Activated B cell treated with CpG ODN at 0.5 μM for 24 hours (primary cell): ENCODE data around the gene TSC22D3. TPM values are rescaled to one million over a fixed set of nuclear protein-coding genes. Genes with fewer than 3 reads are reported as not detected.

Source experiments
- ATAC-seq: fragments of 200-7000 bp; cut with Tn5 transposase; one replicate; pipeline ENCODE4 v1.10.0; 2021; ENCODE audit warnings: low read depth, mild to moderate bottlenecking, moderate library complexity
- CTCF ChIA-PET: fragments of 350-600 bp; sonication (Branson Sonifier 250); formaldehyde crosslinking; loops from one replicate; lab custom pipeline; 2021; ENCODE audit warnings: antibody characterized with exemption; lab: Charles Lee
- POLR2A ChIA-PET: fragments of 350-600 bp; sonication (Branson Sonifier 250); formaldehyde crosslinking; loops from one replicate; lab custom pipeline; 2021; ENCODE audit warnings: antibody characterized with exemption; lab: Charles Lee
- DNase-seq: peaks from one replicate; pipeline ENCODE4 v3.0.0; 2022
- H3K27ac Mint-ChIP-seq: one replicate; pipeline ENCODE4 v1.8.0; 2020; ENCODE audit warnings: mixed read lengths
- H3K27me3 Mint-ChIP-seq: one replicate; pipeline ENCODE4 v1.8.0; 2021; ENCODE audit warnings: mixed read lengths
- H3K36me3 Mint-ChIP-seq: one replicate; pipeline ENCODE4 v1.8.0; 2021; ENCODE audit warnings: low read depth, mixed read lengths
- H3K4me1 Mint-ChIP-seq: one replicate; pipeline ENCODE4 v1.8.0; 2021; ENCODE audit warnings: mixed read lengths
- H3K4me3 Mint-ChIP-seq: one replicate; pipeline ENCODE4 v1.8.0; 2020; ENCODE audit warnings: mild to moderate bottlenecking, mixed read lengths
- H3K9me3 Mint-ChIP-seq: one replicate; pipeline ENCODE4 v1.8.0; 2020; ENCODE audit warnings: mixed read lengths
- intact Hi-C: fragments of 100-400 bp; cut with micrococcal nuclease; formaldehyde crosslinking; loops from one replicate; pipeline ENCODE4 v1.15.1; 2024
- total RNA-seq: library from RNA; stranded (reverse); gene quantifications from 2 replicates; pipeline ENCODE4 v1.2.3, GENCODE V29; 2022
- TF ChIP-seq, protein P1 (sequence below): fragments of 200-600 bp; IDR thresholded peaks from one replicate; pipeline ENCODE4 v1.8.0; 2022; ENCODE audit warnings: antibody characterized with exemption, mild to moderate bottlenecking

The TSC22D3 gene
- total RNA-seq, 1 donor from 2014 or later = 80.8 TPM

DNA sequence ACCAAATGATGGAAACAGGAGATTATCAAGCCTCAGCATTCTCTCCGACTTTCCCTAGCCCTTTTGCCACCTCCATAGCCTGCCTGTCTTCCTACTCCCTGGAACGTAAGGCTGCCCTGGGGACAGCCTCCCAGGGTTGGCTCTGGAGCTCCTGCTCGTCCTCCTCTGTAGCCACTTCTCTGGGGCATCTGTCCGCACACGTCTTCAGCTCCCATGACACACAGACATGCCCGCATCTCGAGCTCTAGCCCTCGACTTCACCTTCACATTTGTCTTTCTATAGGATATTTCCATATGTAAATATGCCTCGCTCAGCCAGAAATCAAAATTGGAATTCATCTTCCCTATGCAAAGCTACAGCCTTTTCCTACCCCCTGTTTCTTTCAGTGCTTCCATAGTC lies 67.7 kb downstream of the TSC22D3 start:
- Mint-ChIP-seq H3K4me1 (peaks cover 28% of the 10 kb centered on the region), H3K27me3 (no peaks in the 10 kb centered on the region), H3K27ac (no peak overlapping the region), H3K36me3 (peaks cover 6% of the 10 kb centered on the region), H3K4me3 (no peak overlapping the region), H3K9me3 (no peaks in the 10 kb centered on the region)
- no peak for ATAC-seq
- DNase-seq = no peak
- ChIA-PET POLR2A (no interaction called here), CTCF (no interaction called here)
- TF ChIP-seq, protein P1, sequence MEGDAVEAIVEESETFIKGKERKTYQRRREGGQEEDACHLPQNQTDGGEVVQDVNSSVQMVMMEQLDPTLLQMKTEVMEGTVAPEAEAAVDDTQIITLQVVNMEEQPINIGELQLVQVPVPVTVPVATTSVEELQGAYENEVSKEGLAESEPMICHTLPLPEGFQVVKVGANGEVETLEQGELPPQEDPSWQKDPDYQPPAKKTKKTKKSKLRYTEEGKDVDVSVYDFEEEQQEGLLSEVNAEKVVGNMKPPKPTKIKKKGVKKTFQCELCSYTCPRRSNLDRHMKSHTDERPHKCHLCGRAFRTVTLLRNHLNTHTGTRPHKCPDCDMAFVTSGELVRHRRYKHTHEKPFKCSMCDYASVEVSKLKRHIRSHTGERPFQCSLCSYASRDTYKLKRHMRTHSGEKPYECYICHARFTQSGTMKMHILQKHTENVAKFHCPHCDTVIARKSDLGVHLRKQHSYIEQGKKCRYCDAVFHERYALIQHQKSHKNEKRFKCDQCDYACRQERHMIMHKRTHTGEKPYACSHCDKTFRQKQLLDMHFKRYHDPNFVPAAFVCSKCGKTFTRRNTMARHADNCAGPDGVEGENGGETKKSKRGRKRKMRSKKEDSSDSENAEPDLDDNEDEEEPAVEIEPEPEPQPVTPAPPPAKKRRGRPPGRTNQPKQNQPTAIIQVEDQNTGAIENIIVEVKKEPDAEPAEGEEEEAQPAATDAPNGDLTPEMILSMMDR = no peak
- intact Hi-C loops = no loop called here

DNA sequence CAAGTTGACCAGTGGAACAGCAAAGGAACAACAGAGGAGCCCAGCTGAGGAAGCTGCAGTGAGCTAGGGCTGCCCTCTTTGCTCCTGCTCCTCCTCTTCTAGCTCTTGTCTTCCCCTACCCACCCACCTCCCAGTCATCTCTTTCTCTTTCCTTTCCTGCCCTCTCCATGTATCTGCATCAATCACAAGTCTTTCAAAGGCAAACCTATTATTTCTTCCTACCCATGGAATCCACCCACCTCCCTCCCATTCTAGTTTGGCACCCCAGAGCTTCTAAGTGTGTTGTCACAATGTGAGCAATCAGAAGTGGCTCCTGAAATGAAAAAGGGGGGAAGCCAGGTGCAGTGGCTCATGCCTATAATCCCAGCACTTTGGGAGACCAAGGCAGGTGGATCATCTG lies 69.3 kb downstream of the TSC22D3 start:
- ChIA-PET POLR2A (no interaction called here), CTCF (no interaction called here)
- Mint-ChIP-seq H3K36me3 (no peaks in the 10 kb centered on the region), H3K9me3 (no peaks in the 10 kb centered on the region), H3K27ac (no peak overlapping the region), H3K4me1 (peaks cover 22% of the 10 kb centered on the region), H3K27me3 (no peaks in the 10 kb centered on the region), H3K4me3 (no peak overlapping the region)
- ATAC-seq (no peak), DNase-seq (no peak)
- TF ChIP-seq, protein P1 = no peak
- intact Hi-C loops = no loop called here

DNA sequence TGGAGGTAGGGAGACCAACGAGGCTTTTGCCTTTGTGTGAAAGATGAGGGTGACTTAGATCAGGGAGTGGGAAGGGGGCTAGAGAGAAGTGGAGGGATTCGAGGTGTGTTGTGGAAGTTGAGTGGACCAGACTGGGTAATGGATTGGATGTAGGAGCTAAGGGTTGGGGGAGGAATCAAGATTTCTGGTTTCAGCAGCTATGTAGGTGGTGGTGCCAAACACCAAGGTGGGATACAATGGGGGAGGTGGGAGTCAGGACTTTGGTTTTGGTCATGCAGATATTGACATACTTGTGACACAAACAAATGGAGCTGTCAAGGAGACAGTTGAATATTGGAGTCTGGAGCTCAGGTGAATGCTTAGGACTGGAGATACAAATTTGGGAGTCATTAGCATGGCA lies 71.0 kb downstream of the TSC22D3 start:
- ATAC-seq (no peak), DNase-seq (no peak)
- H3K27ac Mint-ChIP-seq = no peak overlapping the region
- no peak overlapping the region for H3K4me3 Mint-ChIP-seq
- H3K36me3 Mint-ChIP-seq = no peaks in the 10 kb centered on the region
- intact Hi-C loops = no loop called here
- H3K4me1 Mint-ChIP-seq = peaks cover 28% of the 10 kb centered on the region
- TF ChIP-seq, protein P1 = no peak
- H3K9me3 Mint-ChIP-seq = no peaks in the 10 kb centered on the region
- ChIA-PET CTCF (no interaction called here), POLR2A (interaction anchor here (0.8 kb wide), 2 partner anchors 9 to 11 kb away, joined by 3 to 5 read pairs; no protein-coding TSS in a partner anchor)
- no peaks in the 10 kb centered on the region for H3K27me3 Mint-ChIP-seq

DNA sequence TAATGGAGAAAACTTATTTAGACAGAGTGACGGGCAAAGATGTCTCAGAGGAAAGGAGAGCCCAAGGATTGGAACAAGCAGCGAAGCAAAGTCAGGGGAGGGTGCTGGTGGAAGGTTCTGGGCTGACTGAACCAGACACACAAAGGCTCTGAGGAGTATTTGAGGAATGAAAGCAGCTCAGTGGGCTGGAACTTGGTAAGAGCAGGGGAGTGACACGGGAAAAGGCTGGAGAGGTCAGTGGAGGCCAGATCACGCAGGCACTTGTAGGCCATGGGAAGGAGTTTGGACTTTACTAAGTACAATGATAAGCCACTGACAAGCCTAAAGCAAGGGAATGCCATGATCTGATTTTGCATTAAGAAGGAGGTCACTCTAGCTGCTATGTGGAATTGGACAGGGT lies 71.4 kb downstream of the TSC22D3 start:
- H3K9me3 Mint-ChIP-seq = no peaks in the 10 kb centered on the region
- H3K4me1 Mint-ChIP-seq = peaks cover 29% of the 10 kb centered on the region
- no peak for DNase-seq
- no peak overlapping the region for H3K4me3 Mint-ChIP-seq
- H3K27me3 Mint-ChIP-seq = no peaks in the 10 kb centered on the region
- H3K27ac Mint-ChIP-seq = no peak overlapping the region
- intact Hi-C loops = no loop called here
- no peak for ATAC-seq
- no peaks in the 10 kb centered on the region for H3K36me3 Mint-ChIP-seq
- TF ChIP-seq, protein P1 = no peak
- ChIA-PET CTCF (no interaction called here), POLR2A (interaction anchor here (0.8 kb wide), 2 partner anchors 10 to 12 kb away, joined by 3 to 5 read pairs; no protein-coding TSS in a partner anchor)

DNA sequence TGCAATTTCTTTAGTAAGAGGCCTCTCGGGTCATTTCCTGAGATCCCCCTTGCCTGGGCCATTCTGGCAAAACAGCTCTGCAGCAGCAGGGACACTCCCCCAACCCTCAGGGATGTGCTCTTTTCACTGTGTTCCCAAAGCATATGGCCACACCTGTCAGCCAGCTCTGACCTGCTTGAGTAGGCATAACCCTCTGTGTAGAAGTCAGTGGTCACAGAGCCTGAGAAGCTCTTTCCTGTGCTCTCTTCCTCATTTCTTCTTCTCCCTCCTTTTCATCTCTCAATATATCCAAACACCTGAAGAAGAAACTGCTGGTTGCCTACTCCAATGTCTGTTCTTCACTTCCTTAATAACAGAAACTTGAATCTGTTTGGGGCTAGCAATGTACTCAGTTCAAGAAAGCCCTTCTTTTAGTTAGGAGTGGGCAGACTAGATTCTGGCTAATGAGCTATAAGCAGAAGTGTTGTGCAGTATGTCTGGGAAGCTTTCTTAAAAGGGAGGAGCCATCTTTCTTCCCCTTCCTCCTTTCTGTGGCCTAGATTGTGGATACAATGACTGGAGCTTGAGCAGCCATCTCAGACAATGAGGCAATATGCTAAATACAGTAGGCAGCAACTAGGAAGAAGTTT lies 74.0 kb downstream of the TSC22D3 start:
- DNase-seq (no peak), ATAC-seq (peak; percentile 75)
- Mint-ChIP-seq H3K4me1 (peaks cover 33% of the 10 kb centered on the region), H3K4me3 (no peak overlapping the region), H3K9me3 (no peaks in the 10 kb centered on the region), H3K27ac (peak overlapping the region; percentile 76), H3K27me3 (no peaks in the 10 kb centered on the region), H3K36me3 (no peaks in the 10 kb centered on the region)
- TF ChIP-seq, protein P1 = no peak
- ChIA-PET CTCF (no interaction called here), POLR2A (interaction anchor here (1.0 to 3.0 kb wide), 5 partner anchors 12 to 28 kb away, joined by 4 to 13 read pairs (median 5); no protein-coding TSS in a partner anchor)
- intact Hi-C loops = loop anchor here (2.0 kb wide), 1 partner anchor 15 kb away; no protein-coding TSS in a partner anchor
